HG02852 (cell line): ENCODE results near the gene EBF3.

Experiments used
- ATAC-seq: cut with Tn5 transposase; IDR thresholded peaks from one replicate; pipeline ENCODE4 v1.9.1; 2021; ENCODE audit warnings: mild to moderate bottlenecking, moderate library complexity; ENCODE audit not compliant: unreplicated experiment

Gene EBF3

GRCh38 chr10:129876838-129877237, 87.2 kb downstream of the EBF3 start:
- no peak for ATAC-seq

- no peak for ATAC-seq
These were observed 87.9 kb downstream of the EBF3 start for GRCh38 chr10:129875993-129876726.

GRCh38 chr10:129873351-129873750, 90.7 kb downstream of the EBF3 start:
- ATAC-seq = no peak

- no peak for ATAC-seq
These were observed 92.1 kb downstream of the EBF3 start for GRCh38 chr10:129871966-129872365.

GRCh38 chr10:129870961-129871621, 93.0 kb downstream of the EBF3 start:
- ATAC-seq = no peak

GRCh38 chr10:129870474-129870757, 93.7 kb downstream of the EBF3 start:
- ATAC-seq = no peak

GRCh38 chr10:129869596-129870473, 94.2 kb downstream of the EBF3 start:
- no peak for ATAC-seq

GRCh38 chr10:129868449-129869035, 95.5 kb downstream of the EBF3 start:
- no peak for ATAC-seq

- no peak for ATAC-seq
These were observed 96.4 kb downstream of the EBF3 start for GRCh38 chr10:129867631-129868179.

- ATAC-seq = no peak
These were observed 97.2 kb downstream of the EBF3 start for GRCh38 chr10:129866894-129867293.

GRCh38 chr10:129865960-129866359, 98.1 kb downstream of the EBF3 start:
- ATAC-seq = no peak

GRCh38 chr10:129865413-129865812, 98.7 kb downstream of the EBF3 start:
- ATAC-seq = no peak

- ATAC-seq = no peak
These were observed 99.4 kb downstream of the EBF3 start for GRCh38 chr10:129864601-129865126.

- ATAC-seq = no peak
These were observed 100.0 kb downstream of the EBF3 start for GRCh38 chr10:129864082-129864481.

GRCh38 chr10:129863201-129863663, 100.8 kb downstream of the EBF3 start:
- ATAC-seq = no peak

GRCh38 chr10:129861776-129862531, 102.1 kb downstream of the EBF3 start:
- ATAC-seq = no peak

GRCh38 chr10:129860396-129860795, 103.7 kb downstream of the EBF3 start:
- no peak for ATAC-seq

- ATAC-seq = no peak
These were observed 104.5 kb downstream of the EBF3 start for GRCh38 chr10:129859536-129859935.

GRCh38 chr10:129857242-129857960, 106.7 kb downstream of the EBF3 start:
- ATAC-seq = no peak
